ACC112 (cell line): Measurements from ENCODE around the gene SGPP1.
"Not testable (repeated sequence)": the region's sequence is repeated elsewhere in the genome, so short reads cannot be mapped to it uniquely, and the experiment has no call there.

ENCODE experiments used
- H2AFZ ChIP-seq: fragments of 200-600 bp; sonication (generic); one replicate; pipeline ENCODE4 v1.6.0; 2017; ENCODE audit warnings: antibody characterized with exemption, low read length; ENCODE audit not compliant: unreplicated experiment
- H3K27ac ChIP-seq: fragments of 200-600 bp; sonication (generic); 2 replicates; pipeline ENCODE4 v1.5.1; 2014; ENCODE audit warnings: low read depth, mild to moderate bottlenecking, antibody characterized with exemption, low read length, moderate library complexity
- H3K27me3 ChIP-seq: fragments of 200-600 bp; sonication (generic); 2 replicates; pipeline ENCODE4 v1.6.1; 2014; ENCODE audit warnings: mild to moderate bottlenecking, antibody characterized with exemption, low read length, moderate library complexity, mixed read lengths; ENCODE audit not compliant: insufficient read depth
- H3K36me3 ChIP-seq: fragments of 200-600 bp; sonication (generic); 2 replicates; pipeline ENCODE4 v1.6.1; 2016; ENCODE audit warnings: mild to moderate bottlenecking, antibody characterized with exemption, low read length, moderate library complexity, mixed read lengths; ENCODE audit not compliant: insufficient read depth
- H3K4me1 ChIP-seq: fragments of 200-600 bp; sonication (generic); one replicate; pipeline ENCODE4 v1.6.1; 2016; ENCODE audit warnings: low read length, mixed read lengths; ENCODE audit not compliant: insufficient read depth, unreplicated experiment, control insufficient read depth
- H3K4me3 ChIP-seq: fragments of 200-600 bp; sonication (generic); 2 replicates; pipeline ENCODE4 v1.5.1; 2014; ENCODE audit warnings: mild to moderate bottlenecking, low read depth, low read length
- H3K79me2 ChIP-seq: fragments of 200-600 bp; sonication (generic); one replicate; pipeline ENCODE4 v1.6.0; 2016; ENCODE audit warnings: low read length; ENCODE audit not compliant: control insufficient read depth, unreplicated experiment, insufficient read depth

The SGPP1 gene

GRCh38 chr14:63673255-63673654 lies 54.6 kb downstream of the SGPP1 start:
- H3K27ac ChIP-seq, result no peak overlapping the region
- no peaks in the 10 kb centered on the region for H3K79me2 ChIP-seq
- no peak overlapping the region for H3K4me3 ChIP-seq

DNA sequence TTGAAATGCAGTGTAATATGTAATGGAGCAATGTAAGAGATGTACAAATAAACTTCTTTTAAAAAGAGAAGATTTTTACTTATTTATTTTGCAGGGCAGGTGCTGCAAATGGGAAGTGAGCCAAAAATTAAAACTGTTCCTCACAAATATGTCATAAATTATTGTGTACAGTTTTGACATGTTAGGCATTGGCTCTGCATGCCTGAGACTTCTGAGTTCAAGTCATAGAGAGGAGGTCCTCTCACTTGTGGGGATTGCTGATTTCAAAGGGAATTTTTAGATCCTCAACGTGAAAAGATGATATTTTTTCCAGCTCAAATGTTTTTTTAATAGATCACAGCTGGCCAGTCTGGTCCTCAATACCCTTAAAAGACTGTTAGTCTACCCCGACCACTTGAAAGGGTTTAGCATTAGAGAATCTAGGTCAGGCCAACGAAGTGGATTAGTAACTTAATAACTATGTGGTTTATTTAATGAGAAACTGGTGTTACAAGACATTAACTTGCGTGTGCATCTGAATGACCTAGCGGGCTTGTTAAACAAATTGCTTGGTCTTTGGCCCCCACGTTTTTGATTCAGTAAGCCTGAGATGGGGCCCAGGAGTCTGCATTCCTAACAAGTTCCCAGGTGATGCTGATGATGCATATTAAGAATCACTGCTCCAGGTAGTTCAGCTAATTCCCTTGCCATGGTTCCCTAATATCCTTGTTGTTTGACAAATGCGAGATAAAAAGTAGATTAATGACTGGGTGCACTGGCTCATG lies 55.3 kb downstream of the SGPP1 start:
- Histone ChIP-seq H3K27me3 (no peaks in the 10 kb centered on the region), H2AFZ (no peak overlapping the region), H3K4me3 (no peak overlapping the region), H3K27ac (no peak overlapping the region), H3K36me3 (0 out of 2 replicates have a peak, but pooled peaks cover 4% of the 10 kb centered on the region), H3K79me2 (no peaks in the 10 kb centered on the region), H3K4me1 (no peaks in the 10 kb centered on the region)

More at GRCh38 chr14:63673255-63673654, 54.6 kb downstream of the SGPP1 start:
- Histone ChIP-seq H3K36me3 (0 out of 2 replicates have a peak, but pooled peaks cover 4% of the 10 kb centered on the region), H3K27me3 (no peaks in the 10 kb centered on the region), H2AFZ (no peak overlapping the region), H3K4me1 (no peaks in the 10 kb centered on the region)

DNA sequence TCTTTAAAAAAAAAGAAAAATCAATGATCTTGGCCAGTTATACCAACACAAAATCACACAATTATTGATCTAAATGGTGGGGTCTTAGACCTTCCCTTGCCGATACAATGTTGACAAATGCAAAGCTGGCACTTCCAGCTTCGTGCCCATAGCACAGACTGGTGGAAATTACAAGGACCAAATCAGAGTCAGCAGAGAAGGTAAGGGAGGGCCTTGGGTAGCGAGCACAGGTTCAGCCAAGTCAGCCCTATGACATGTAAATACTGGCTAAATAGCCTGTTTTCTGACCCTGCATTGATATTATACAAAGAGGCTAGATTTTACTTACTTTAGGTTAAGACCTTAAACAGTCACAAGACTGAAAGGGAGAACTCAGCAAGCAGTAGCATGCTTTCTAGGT lies 55.9 kb downstream of the SGPP1 start:
- Histone ChIP-seq H3K4me3 (no peak overlapping the region), H3K4me1 (no peaks in the 10 kb centered on the region), H2AFZ (no peak overlapping the region), H3K27ac (no peak overlapping the region), H3K36me3 (0 out of 2 replicates have a peak, but pooled peaks cover 2% of the 10 kb centered on the region), H3K79me2 (no peaks in the 10 kb centered on the region), H3K27me3 (no peaks in the 10 kb centered on the region)

GRCh38 chr14:63670692-63671091 lies 57.2 kb downstream of the SGPP1 start:
- Histone ChIP-seq H3K27ac (no peak overlapping the region), H3K4me3 (no peak overlapping the region), H3K36me3 (no peaks in the 10 kb centered on the region), H3K27me3 (no peaks in the 10 kb centered on the region), H2AFZ (no peak overlapping the region), H3K79me2 (no peaks in the 10 kb centered on the region), H3K4me1 (no peaks in the 10 kb centered on the region)

DNA sequence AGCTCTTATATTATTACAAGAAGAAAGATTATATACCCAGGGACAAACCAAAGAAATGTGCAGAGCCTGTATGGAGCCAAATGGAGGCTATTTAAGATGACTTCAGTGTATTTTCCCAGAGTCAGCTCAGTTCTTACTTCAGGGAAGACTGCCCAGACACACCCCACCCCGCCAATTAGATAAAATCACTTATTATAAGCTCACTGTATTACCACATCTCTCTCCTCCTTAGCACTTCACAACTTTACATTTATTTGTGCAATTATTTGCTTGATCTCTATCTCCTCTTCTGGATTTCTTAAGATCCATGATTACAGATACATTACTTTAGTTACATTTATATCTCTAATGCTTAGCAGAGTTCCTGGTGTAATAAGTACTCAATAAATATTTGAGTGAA lies 61.5 kb downstream of the SGPP1 start:
- Histone ChIP-seq H3K27me3 (no peaks in the 10 kb centered on the region), H3K79me2 (no peaks in the 10 kb centered on the region), H2AFZ (no peak overlapping the region), H3K36me3 (no peaks in the 10 kb centered on the region), H3K4me1 (no peaks in the 10 kb centered on the region), H3K27ac (no peak overlapping the region), H3K4me3 (no peak overlapping the region)

- Histone ChIP-seq H3K4me3 (no peak overlapping the region), H3K36me3 (no peaks in the 10 kb centered on the region), H3K4me1 (no peaks in the 10 kb centered on the region), H3K27ac (no peak overlapping the region), H3K79me2 (no peaks in the 10 kb centered on the region), H3K27me3 (no peaks in the 10 kb centered on the region), H2AFZ (no peak overlapping the region)
These were observed 64.2 kb downstream of the SGPP1 start for GRCh38 chr14:63663428-63664341.

- no peaks in the 10 kb centered on the region for H3K4me1 ChIP-seq
- no peaks in the 10 kb centered on the region for H3K36me3 ChIP-seq
- H3K4me3 ChIP-seq, result no peak overlapping the region
- no peak overlapping the region for H2AFZ ChIP-seq
- H3K79me2 ChIP-seq, result no peaks in the 10 kb centered on the region
- no peaks in the 10 kb centered on the region for H3K27me3 ChIP-seq
- no peak overlapping the region for H3K27ac ChIP-seq
These were observed 65.1 kb downstream of the SGPP1 start for GRCh38 chr14:63662776-63663175.

DNA sequence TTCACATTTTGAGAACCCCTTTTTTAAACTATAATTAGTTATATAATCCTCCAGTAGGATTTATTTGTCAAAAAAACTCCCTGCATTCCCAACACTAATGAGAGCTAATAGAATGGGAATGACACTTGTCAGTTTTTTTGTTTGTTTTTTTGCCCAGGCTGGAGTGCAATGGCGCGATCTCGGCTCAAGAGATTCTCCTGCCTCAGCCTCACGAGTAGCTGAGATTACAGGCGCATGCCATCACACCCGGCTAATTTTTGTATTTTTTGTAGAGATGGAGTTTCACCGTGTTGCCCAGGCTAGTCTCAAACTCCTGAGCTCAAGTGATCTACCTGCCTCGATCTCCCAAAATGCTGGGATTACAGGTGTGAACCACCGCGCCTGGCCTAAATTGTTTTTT lies 66.0 kb downstream of the SGPP1 start:
- not testable (repeated sequence) for H3K36me3 ChIP-seq, H3K27ac ChIP-seq, H2AFZ ChIP-seq, H3K4me3 ChIP-seq, H3K27me3 ChIP-seq, H3K4me1 ChIP-seq, H3K79me2 ChIP-seq

GRCh38 chr14:63659726-63660125 lies 68.1 kb downstream of the SGPP1 start:
- no peaks in the 10 kb centered on the region for H3K36me3 ChIP-seq
- no peaks in the 10 kb centered on the region for H3K79me2 ChIP-seq
- H3K27ac ChIP-seq, result no peak overlapping the region
- no peaks in the 10 kb centered on the region for H3K27me3 ChIP-seq
- no peak overlapping the region for H2AFZ ChIP-seq
- H3K4me1 ChIP-seq, result no peaks in the 10 kb centered on the region
- no peak overlapping the region for H3K4me3 ChIP-seq

DNA sequence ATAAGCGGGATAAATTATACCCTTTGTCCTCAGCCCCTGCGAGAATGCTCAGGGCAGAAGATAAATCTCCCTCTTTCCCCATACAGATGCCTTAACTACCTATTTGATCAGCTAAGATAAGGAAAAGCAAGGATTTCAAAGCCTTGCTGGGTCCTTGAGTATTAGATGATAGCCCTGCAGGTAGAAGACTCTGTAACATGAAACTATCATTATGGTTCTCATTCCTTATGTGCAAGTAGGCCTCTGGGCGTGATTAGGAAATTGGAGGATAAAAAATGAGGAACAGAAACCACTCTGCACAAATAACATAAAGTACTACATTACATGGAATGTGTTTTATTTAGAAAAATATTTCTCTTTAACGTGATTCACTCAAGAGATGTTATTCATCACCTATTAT lies 71.7 kb downstream of the SGPP1 start:
- H3K27me3 ChIP-seq, result no peaks in the 10 kb centered on the region
- no peak overlapping the region for H3K27ac ChIP-seq
- no peak overlapping the region for H3K4me3 ChIP-seq
- no peaks in the 10 kb centered on the region for H3K4me1 ChIP-seq
- no peaks in the 10 kb centered on the region for H3K79me2 ChIP-seq
- no peak overlapping the region for H2AFZ ChIP-seq
- no peaks in the 10 kb centered on the region for H3K36me3 ChIP-seq
